Left lung (tissue), 10 donors: Measurements from ENCODE around the gene MALT1. TPM values are rescaled to one million over a fixed set of nuclear protein-coding genes. Genes with fewer than 3 reads are reported as not detected.
A peak's percentile ranks its signal among the peaks of the same experiment; 100 is the strongest.

ENCODE experiments used
- ATAC-seq: fragments of 200-7000 bp; cut with Tn5 transposase; one replicate; pipeline ENCODE4 v1.9.1; 2020; ENCODE audit warnings: moderate library complexity
- DNase-seq, 4 donors: peaks; one replicate each; pipeline ENCODE4 v3.0.0-alpha.2; 2013 to 2020
- H3K27ac ChIP-seq, 2 donors: fragments of 200-600 bp; sonication (generic) in 1 of 2; one replicate each; pipeline versions ENCODE4 v1.5.0 to v1.8.0; 2020 to 2021
- H3K27me3 ChIP-seq, 2 donors: fragments of 200-600 bp; sonication (generic) in 1 of 2; one replicate each; pipeline versions ENCODE4 v1.5.0 to v1.8.0; 2020 to 2021
- H3K36me3 ChIP-seq, 2 donors: fragments of 200-600 bp; sonication (generic) in 1 of 2; one replicate each; pipeline versions ENCODE4 v1.5.0 to v1.8.0; 2020 to 2021
- H3K4me1 ChIP-seq, 2 donors: fragments of 200-600 bp; one replicate each; pipeline ENCODE4 v1.8.0; 2021
- H3K4me3 ChIP-seq, 2 donors: fragments of 200-600 bp; sonication (generic) in 1 of 2; one replicate each; pipeline versions ENCODE4 v1.5.0 to v1.8.0; 2020 to 2021; ENCODE audit warnings: mild to moderate bottlenecking in 1 of 2
- H3K9me3 ChIP-seq, 2 donors: fragments of 200-600 bp; sonication (generic) in 1 of 2; one replicate each; pipeline versions ENCODE4 v1.5.0 to v1.8.0; 2020 to 2021
- CTCF ChIP-seq, 2 donors: fragments of 200-600 bp; sonication (generic) in 1 of 2; IDR thresholded peaks; one replicate each; pipeline versions ENCODE4 v1.5.0 to v1.8.0; 2021; ENCODE audit warnings: antibody characterized with exemption in 2 of 2
- intact Hi-C, 2 donors: fragments of 100-400 bp; cut with DNase I; formaldehyde crosslinking; loops; one replicate each; pipeline versions ENCODE4 v1.11.2 to v1.14.2; 2022
- polyA plus RNA-seq, 6 donors: library from polyadenylated mRNA; unstranded; fragments of 120-200 nt; gene quantifications; one replicate each; pipeline ENCODE4 v1.2.1, GENCODE V29; 2013; ENCODE audit not compliant: insufficient read length in 6 of 6
- total RNA-seq, 2 donors: library from RNA; stranded (reverse); fragmentation: NEBNext Ultra II Directional; extraction: Animal tissue kit (Norgen Biotek cat#: 25700); gene quantifications; one replicate each; pipeline ENCODE4 v1.2.1, GENCODE V29; 2021
- donor health status: DM: no; HTN: yes; CAD: no.
- donor health status: DM: no; HTN: no; CAD: no.

Gene MALT1
- total and polyA plus RNA-seq, 8 donors, result 17.1 to 31.4 (median 22.8) TPM

DNA sequence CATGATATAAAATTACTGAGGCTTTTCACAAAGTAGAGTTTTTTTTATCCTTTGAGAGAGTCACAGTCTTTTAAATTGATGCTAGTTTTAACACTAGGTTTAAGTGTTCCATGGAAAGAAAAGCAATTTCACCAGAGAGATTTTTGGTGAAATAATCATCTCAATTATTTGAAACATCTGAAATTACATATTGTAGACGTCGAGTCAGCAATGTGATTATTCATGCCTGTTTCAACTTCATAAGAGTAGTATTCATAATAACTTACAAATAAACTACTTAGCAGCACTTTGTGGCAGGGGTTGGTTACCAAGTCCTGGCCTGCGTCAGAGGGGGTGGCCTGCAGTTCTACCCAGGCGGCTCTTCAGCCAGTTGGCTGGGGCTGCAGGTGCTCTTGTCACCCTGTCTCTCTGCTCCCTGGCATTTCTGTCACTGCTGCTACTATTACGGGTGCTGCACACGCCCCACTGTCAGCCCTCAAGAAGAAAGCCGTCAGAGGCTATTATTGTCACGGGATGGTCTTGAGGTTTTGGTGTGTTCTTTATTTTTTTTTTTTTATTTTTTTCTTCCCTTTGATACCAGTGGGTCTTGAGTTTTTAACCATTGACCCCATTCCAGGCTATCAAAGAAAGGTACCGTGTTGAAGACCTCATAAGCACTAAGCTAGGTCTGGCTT lies 50.4 kb downstream of the MALT1 start:
- no peaks in the 10 kb centered on the region for H3K27me3 ChIP-seq
- DNase-seq, result no peak
- no peak overlapping the region for H3K4me3 ChIP-seq
- no peak for TF ChIP-seq CTCF (IDR thresholded peaks at IDR 0.05)
- ATAC-seq, result no peak
- H3K36me3 ChIP-seq, result peaks cover 0 to 21% of the 10 kb centered on the region in 2 donors
- no peak overlapping the region for H3K27ac ChIP-seq
- no peaks in the 10 kb centered on the region for H3K9me3 ChIP-seq
- intact Hi-C loops, result no loop called here
- no peaks in the 10 kb centered on the region for H3K4me1 ChIP-seq

- H3K36me3 ChIP-seq, result peaks cover 0 to 19% of the 10 kb centered on the region in 2 donors
- peak in 2 of 4 donors; percentile 66 to 69 for DNase-seq
- TF ChIP-seq CTCF (IDR thresholded peaks at IDR 0.05), result no peak
- ATAC-seq, result no peak
- no peaks in the 10 kb centered on the region for H3K9me3 ChIP-seq
- H3K27ac ChIP-seq, result no peak overlapping the region
- H3K4me3 ChIP-seq, result no peak overlapping the region
- intact Hi-C loops, result no loop called here
- H3K4me1 ChIP-seq, result no peaks in the 10 kb centered on the region
- H3K27me3 ChIP-seq, result no peaks in the 10 kb centered on the region
Observed at GRCh38 chr18:58723810-58724602, 52.7 kb downstream of the MALT1 start.

DNA sequence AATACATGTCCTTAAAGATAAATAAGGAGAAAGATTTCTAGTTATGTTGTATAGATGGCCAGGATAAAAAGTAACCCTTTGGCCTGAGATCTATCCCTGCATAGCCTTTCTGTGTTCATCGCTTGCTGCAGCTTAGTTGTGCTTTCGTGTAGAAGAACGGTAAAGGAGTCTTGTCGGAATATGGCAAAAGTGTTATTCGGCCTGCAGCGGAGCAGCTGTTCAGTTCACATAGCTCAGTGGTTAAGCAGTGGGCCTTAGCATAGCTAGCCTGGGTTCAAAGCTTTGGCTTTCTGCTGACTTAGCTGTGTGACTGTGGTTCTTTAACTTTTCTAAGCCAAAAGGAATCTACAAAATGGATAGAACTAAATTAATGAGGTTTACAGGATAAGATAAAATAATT lies 55.4 kb downstream of the MALT1 start:
- no peak for DNase-seq
- intact Hi-C loops, result no loop called here
- Histone ChIP-seq H3K4me3 (no peak overlapping the region), H3K27me3 (no peaks in the 10 kb centered on the region), H3K36me3 (peaks cover 0 to 23% of the 10 kb centered on the region in 2 donors), H3K27ac (no peak overlapping the region), H3K4me1 (no peaks in the 10 kb centered on the region), H3K9me3 (no peaks in the 10 kb centered on the region)
- TF ChIP-seq CTCF (IDR thresholded peaks at IDR 0.05), result no peak
- no peak for ATAC-seq

DNA sequence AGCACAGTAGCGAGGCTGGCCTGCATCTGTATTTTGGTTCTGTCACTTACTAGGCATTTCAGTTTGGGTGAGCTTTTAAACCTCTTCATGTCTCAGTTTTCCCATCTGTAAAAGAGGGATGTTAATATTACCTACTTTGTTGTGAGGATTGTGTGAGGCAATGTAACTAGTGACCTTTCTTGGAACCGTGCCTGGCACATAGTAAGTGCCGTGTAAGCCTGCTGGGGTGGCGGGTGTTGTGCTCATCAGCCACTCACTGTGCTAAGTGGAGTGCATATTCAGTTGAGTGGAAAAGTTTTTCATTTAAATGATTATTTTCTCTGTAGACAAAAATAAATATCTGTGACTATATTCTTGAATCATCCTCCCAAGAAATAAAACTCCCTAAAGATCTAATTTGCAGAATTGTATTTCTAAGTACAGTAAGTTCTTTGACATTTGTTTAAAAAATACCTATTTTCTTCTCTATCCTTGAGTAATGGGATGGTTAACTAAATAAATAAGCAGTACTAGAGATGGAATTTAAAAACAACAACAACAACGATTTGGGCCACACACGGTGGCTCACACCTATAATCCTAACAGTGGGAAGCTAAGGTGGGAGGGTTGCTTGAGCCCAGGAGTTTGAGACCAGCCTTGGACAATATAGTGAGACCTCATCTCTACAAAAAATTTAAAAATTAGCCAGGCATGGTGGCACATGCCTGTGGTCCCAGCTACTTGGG lies 56.7 kb downstream of the MALT1 start:
- DNase-seq (no peak), ATAC-seq (peak; percentile 25)
- Histone ChIP-seq H3K9me3 (no peaks in the 10 kb centered on the region), H3K36me3 (peaks cover 0 to 23% of the 10 kb centered on the region in 2 donors), H3K4me1 (no peaks in the 10 kb centered on the region), H3K27ac (no peak overlapping the region), H3K4me3 (no peak overlapping the region), H3K27me3 (no peaks in the 10 kb centered on the region)
- TF ChIP-seq CTCF (IDR thresholded peaks at IDR 0.05), result no peak
- intact Hi-C loops, result no loop called here

- intact Hi-C loops, result no loop called here
- no peak for ATAC-seq
- H3K36me3 ChIP-seq, result peaks cover 0 to 27% of the 10 kb centered on the region in 2 donors
Observed at GRCh38 chr18:58728719-58729118, 57.5 kb downstream of the MALT1 start.

More at GRCh38 chr18:58728719-58729118, 57.5 kb downstream of the MALT1 start:
- Histone ChIP-seq H3K4me1 (no peaks in the 10 kb centered on the region), H3K9me3 (no peaks in the 10 kb centered on the region), H3K27ac (no peak overlapping the region), H3K27me3 (no peaks in the 10 kb centered on the region), H3K4me3 (no peak overlapping the region)
- DNase-seq, result no peak
- TF ChIP-seq CTCF (IDR thresholded peaks at IDR 0.05), result no peak
